GM12892 (cell line): Measurements from ENCODE around the gene TTLL11.

Experiments
- DNase-seq: peaks from one replicate; pipeline ENCODE4 v3.0.0; 2011; ENCODE audit not compliant: insufficient read length
- FAIRE-seq: peaks from 2 replicates; lab custom pipeline; 2011; peaks lifted over from hg19 to GRCh38; lab: Jason Lieb, UNC
- POLR2A ChIP-seq: IDR thresholded peaks from 2 replicates; pipeline ENCODE4 v1.6.1; 2011; ENCODE audit warnings: low read depth, low read length, control low read depth
- POLR2AphosphoS5 ChIP-seq: IDR thresholded peaks from 2 replicates; pipeline ENCODE4 v1.6.1; 2011; ENCODE audit warnings: low read depth, low read length, control low read depth
- TAF1 ChIP-seq: IDR thresholded peaks from 2 replicates; pipeline ENCODE4 v1.6.1; 2011; ENCODE audit warnings: low read depth, mild to moderate bottlenecking, control low read depth, low read length, borderline replicate concordance

TTLL11 gene

GRCh38 chr9:122030357-122030756 is 62.8 kb downstream of the TTLL11 start:
- TF ChIP-seq POLR2A (no peak), POLR2AphosphoS5 (no peak), TAF1 (no peak)
- no peak for FAIRE-seq
- DNase-seq = no peak

- no peak for DNase-seq
- TF ChIP-seq TAF1 (no peak), POLR2A (no peak), POLR2AphosphoS5 (no peak)
- no peak for FAIRE-seq
These were observed 63.2 kb downstream of the TTLL11 start for GRCh38 chr9:122029898-122030297.

- no peak for DNase-seq
- TF ChIP-seq POLR2A (no peak), POLR2AphosphoS5 (no peak), TAF1 (no peak)
- no peak for FAIRE-seq
These were observed 65.0 kb downstream of the TTLL11 start for GRCh38 chr9:122028089-122028488.

- DNase-seq (no peak), FAIRE-seq (no peak)
- TF ChIP-seq TAF1 (no peak), POLR2AphosphoS5 (no peak), POLR2A (no peak)
These were observed 72.7 kb downstream of the TTLL11 start for GRCh38 chr9:122020398-122020797.

- FAIRE-seq (no peak), DNase-seq (no peak)
- TF ChIP-seq POLR2A (no peak), TAF1 (no peak), POLR2AphosphoS5 (no peak)
These were observed 76.4 kb downstream of the TTLL11 start for GRCh38 chr9:122016744-122017143.

- FAIRE-seq (no peak), DNase-seq (no peak)
- TF ChIP-seq POLR2A (no peak), POLR2AphosphoS5 (no peak), TAF1 (no peak)
These were observed 76.8 kb downstream of the TTLL11 start for GRCh38 chr9:122016309-122016708.

GRCh38 chr9:122015170-122015821 is 77.8 kb downstream of the TTLL11 start:
- no peak for DNase-seq
- no peak for TF ChIP-seq TAF1
- TF ChIP-seq POLR2AphosphoS5 = no peak
- TF ChIP-seq POLR2A = no peak
- FAIRE-seq = no peak

GRCh38 chr9:122011818-122012498 is 81.2 kb downstream of the TTLL11 start:
- no peak for FAIRE-seq
- DNase-seq = no peak
- TF ChIP-seq POLR2A = no peak
- TF ChIP-seq TAF1 = no peak
- TF ChIP-seq POLR2AphosphoS5 = no peak

GRCh38 chr9:122008559-122008958 is 84.5 kb downstream of the TTLL11 start:
- DNase-seq = no peak
- TF ChIP-seq POLR2AphosphoS5 (no peak), POLR2A (no peak), TAF1 (no peak)

GRCh38 chr9:122007837-122008236 is 85.3 kb downstream of the TTLL11 start:
- TF ChIP-seq POLR2A (no peak), TAF1 (no peak), POLR2AphosphoS5 (no peak)
- no peak for FAIRE-seq
- no peak for DNase-seq

More at GRCh38 chr9:122008559-122008958, 84.5 kb downstream of the TTLL11 start:
- FAIRE-seq = no peak

- TF ChIP-seq POLR2A (no peak), TAF1 (no peak), POLR2AphosphoS5 (no peak)
- FAIRE-seq (no peak), DNase-seq (no peak)
These were observed 87.5 kb downstream of the TTLL11 start for GRCh38 chr9:122005597-122005996.

- DNase-seq = no peak
- TF ChIP-seq POLR2A = no peak
- no peak for TF ChIP-seq TAF1
- TF ChIP-seq POLR2AphosphoS5 = no peak
- FAIRE-seq = no peak
These were observed 88.5 kb downstream of the TTLL11 start for GRCh38 chr9:122004589-122004988.
